ENCODE results near the gene ADAMTS13.
"Not testable (repeated sequence)": the region's sequence is repeated elsewhere in the genome, so short reads cannot be mapped to it uniquely, and the experiment has no call there.

Gene ADAMTS13

DNA sequence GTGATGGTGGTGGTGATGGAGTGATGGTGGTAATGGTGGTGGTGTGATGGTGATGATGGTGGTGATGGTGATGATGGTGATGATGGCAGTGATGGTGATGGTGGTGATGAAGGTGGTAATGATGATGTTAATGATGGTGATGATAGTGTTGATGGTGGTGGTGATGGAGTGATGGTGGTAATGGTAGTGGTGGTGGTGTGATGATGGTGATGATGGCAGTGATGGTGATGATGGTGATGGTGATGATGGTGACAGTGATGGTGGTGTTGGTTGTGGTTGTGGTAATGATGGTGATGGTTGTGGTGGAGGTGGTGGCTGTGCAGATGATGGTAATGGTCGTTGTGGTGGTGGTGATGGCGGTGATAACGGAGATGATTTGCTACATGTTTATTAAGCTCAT lies 38.7 kb upstream of the ADAMTS13 start:
- no peak overlapping the region for H3K9ac ChIP-seq (ENCODE audit: low read depth, low read length)
- no peak overlapping the region for H3K4me3 ChIP-seq (ENCODE audit: low read depth, low read length)
- no peaks in the 10 kb centered on the region for H3K9me3 ChIP-seq (ENCODE audit: control insufficient read depth, insufficient read depth, low read length)
- no peaks in the 10 kb centered on the region for H3K4me1 ChIP-seq (ENCODE audit: control insufficient read depth, insufficient read depth, low read length)
- peaks cover 8% of the 10 kb centered on the region for H3K27me3 ChIP-seq (ENCODE audit: control insufficient read depth, insufficient read depth, low read length)
- H3K36me3 ChIP-seq (ENCODE audit: control insufficient read depth, insufficient read depth, low read length): no peaks in the 10 kb centered on the region

DNA sequence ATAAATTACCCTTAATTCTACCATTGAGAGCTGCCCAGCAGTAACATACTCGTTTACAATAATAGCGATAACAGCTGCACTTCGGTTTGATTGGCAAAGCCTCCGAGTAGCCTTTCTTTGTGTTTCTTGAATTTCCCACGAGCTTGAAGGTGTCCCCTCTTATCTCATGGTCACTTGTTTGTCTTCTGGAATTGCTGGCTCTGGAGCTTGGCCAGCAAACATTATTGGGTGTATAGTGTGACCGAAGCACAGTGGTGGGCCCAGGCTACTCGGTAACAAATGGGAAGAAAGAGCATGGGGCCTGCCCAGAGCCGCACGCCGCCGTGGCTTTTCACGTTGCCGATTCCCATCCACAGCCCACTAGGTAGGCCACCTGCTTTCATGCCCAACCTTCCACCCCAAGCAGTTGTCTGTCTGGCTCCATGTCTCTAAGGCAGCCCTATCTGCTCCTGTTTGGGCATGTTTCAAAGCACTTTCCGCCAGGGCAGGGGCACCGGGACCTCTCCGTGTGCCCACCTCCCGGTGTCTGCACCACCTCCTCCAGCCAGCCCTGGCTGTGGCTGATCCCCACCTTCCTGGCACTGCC lies 37.3 kb upstream of the ADAMTS13 start:
- Histone ChIP-seq H3K4me3 (ENCODE audit: low read depth, low read length) (no peak overlapping the region), H3K36me3 (ENCODE audit: control insufficient read depth, insufficient read depth, low read length) (no peaks in the 10 kb centered on the region), H3K4me1 (ENCODE audit: control insufficient read depth, insufficient read depth, low read length) (no peaks in the 10 kb centered on the region), H3K27me3 (ENCODE audit: control insufficient read depth, insufficient read depth, low read length) (no peaks in the 10 kb centered on the region), H3K9me3 (ENCODE audit: control insufficient read depth, insufficient read depth, low read length) (no peaks in the 10 kb centered on the region), H3K9ac (ENCODE audit: low read depth, low read length) (no peak overlapping the region)

DNA sequence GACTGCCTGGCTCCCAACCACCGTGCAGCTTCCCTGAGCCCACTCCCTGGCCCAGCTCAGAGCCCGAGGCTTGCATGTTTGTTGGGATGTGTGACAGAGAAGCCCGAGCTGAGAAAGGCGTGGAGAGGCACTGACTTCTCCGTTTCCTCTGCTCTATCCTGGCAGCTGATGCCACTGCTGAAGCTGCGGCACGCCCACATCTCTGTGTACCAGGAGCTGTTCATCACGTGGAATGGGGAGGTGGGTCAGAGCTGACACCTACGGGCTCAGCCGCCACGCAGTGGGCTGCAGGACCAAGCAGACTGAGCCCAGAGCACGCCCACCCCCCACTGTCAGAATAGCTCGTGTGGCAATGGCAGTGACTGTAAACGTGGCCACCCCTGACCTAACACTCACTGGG lies 36.7 kb upstream of the ADAMTS13 start:
- Histone ChIP-seq H3K9me3 (ENCODE audit: control insufficient read depth, insufficient read depth, low read length) (no peaks in the 10 kb centered on the region), H3K4me1 (ENCODE audit: control insufficient read depth, insufficient read depth, low read length) (no peaks in the 10 kb centered on the region), H3K27me3 (ENCODE audit: control insufficient read depth, insufficient read depth, low read length) (no peaks in the 10 kb centered on the region), H3K4me3 (ENCODE audit: low read depth, low read length) (no peak overlapping the region), H3K9ac (ENCODE audit: low read depth, low read length) (no peak overlapping the region), H3K36me3 (ENCODE audit: control insufficient read depth, insufficient read depth, low read length) (no peaks in the 10 kb centered on the region)

DNA sequence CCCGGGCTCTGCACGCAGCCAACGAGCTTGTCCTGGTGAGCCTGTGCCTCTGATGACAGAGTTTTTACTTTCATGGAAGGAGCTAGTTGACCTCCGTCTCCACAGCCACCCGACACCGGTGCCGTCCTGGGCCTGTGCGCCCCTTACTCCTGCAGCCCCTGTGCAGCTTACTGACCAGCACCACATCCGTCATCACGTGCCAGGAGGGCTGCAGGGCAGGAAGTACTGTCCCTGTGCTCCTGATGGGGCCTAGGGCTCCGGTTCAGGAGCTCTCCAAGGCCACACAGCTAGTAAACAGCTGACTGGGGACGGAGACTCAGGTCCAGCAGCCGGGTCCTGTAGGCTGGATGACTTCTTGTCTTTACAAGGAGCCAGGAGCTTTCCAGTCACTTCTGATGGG lies 35.8 kb upstream of the ADAMTS13 start:
- Histone ChIP-seq H3K36me3 (ENCODE audit: control insufficient read depth, insufficient read depth, low read length) (no peaks in the 10 kb centered on the region), H3K4me1 (ENCODE audit: control insufficient read depth, insufficient read depth, low read length) (no peaks in the 10 kb centered on the region), H3K9me3 (ENCODE audit: control insufficient read depth, insufficient read depth, low read length) (no peaks in the 10 kb centered on the region), H3K9ac (ENCODE audit: low read depth, low read length) (no peak overlapping the region), H3K27me3 (ENCODE audit: control insufficient read depth, insufficient read depth, low read length) (no peaks in the 10 kb centered on the region), H3K4me3 (ENCODE audit: low read depth, low read length) (no peak overlapping the region)

DNA sequence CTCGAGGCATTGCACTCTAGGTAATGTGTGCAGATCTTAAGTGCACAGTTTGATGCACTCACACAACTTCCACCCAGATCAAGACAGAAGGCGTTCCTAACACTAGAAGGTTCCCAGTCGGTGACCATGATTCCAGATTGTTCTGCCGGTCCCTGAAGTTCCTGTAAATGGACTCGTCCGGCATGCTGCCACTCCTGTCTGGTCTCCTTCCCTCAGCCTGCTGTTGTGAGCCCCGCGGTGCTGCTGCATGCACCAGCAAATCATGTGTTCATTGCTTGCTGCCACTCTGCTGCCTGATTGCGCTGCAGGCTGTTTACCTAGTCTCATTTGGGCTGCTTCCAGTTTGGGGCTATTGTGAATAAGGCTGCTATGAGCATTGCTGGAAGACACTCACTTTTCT lies 34.5 kb upstream of the ADAMTS13 start:
- H3K27me3 ChIP-seq (ENCODE audit: control insufficient read depth, insufficient read depth, low read length): no peaks in the 10 kb centered on the region
- H3K4me1 ChIP-seq (ENCODE audit: control insufficient read depth, insufficient read depth, low read length): no peaks in the 10 kb centered on the region
- H3K9ac ChIP-seq (ENCODE audit: low read depth, low read length): no peak overlapping the region
- no peak overlapping the region for H3K4me3 ChIP-seq (ENCODE audit: low read depth, low read length)
- no peaks in the 10 kb centered on the region for H3K9me3 ChIP-seq (ENCODE audit: control insufficient read depth, insufficient read depth, low read length)
- H3K36me3 ChIP-seq (ENCODE audit: control insufficient read depth, insufficient read depth, low read length): no peaks in the 10 kb centered on the region

DNA sequence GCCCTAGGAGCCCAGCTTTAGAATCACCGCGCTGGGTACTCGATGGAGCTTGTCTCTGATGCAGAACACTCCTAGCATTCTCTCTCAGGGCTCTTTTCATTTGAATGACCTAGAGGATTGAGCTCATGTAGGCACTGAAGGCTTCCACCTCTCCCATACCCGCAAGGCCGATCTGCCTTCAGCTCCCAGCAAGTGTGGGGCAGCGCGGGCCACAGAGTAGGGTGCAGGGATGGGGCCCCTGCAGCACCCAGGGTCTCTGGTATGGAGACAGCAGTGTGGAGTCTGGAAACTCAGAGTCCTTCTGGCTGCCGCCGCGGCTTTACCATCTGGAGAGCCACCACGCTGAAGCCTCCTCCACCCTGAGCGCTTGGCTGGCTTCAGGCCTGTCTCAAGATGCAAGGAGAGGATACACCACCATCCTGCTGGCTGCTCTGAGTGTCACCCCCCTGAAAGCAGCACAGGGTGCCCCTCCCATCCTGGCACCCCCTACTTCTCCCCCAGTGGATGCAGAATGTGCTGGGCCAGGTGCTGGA lies 33.1 kb upstream of the ADAMTS13 start:
- H3K36me3 ChIP-seq (ENCODE audit: control insufficient read depth, insufficient read depth, low read length): no peaks in the 10 kb centered on the region
- no peak overlapping the region for H3K4me3 ChIP-seq (ENCODE audit: low read depth, low read length)
- no peaks in the 10 kb centered on the region for H3K9me3 ChIP-seq (ENCODE audit: control insufficient read depth, insufficient read depth, low read length)
- H3K9ac ChIP-seq (ENCODE audit: low read depth, low read length): no peak overlapping the region
- H3K4me1 ChIP-seq (ENCODE audit: control insufficient read depth, insufficient read depth, low read length): no peaks in the 10 kb centered on the region
- H3K27me3 ChIP-seq (ENCODE audit: control insufficient read depth, insufficient read depth, low read length): no peaks in the 10 kb centered on the region

DNA sequence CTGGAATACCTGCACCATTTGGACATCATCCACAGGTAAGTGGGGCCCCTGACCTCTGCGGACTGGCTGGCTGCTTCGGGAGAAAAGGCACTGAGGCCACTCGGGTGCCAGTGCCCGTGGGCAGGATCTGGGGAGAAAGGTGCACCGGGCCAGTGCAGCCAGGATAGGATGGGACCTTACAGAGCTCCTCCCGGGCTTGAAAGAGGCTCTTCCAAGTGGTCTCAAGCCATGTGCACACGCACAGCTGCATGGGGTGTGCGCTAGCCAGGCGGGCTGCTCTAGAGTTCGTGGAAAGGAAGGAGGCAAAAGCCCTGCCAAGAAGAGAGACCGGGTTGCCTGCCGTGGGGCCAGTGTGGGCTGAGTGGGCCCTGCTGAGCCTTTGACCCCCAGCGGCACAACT lies 32.6 kb upstream of the ADAMTS13 start:
- H3K4me1 ChIP-seq (ENCODE audit: control insufficient read depth, insufficient read depth, low read length): no peaks in the 10 kb centered on the region
- no peaks in the 10 kb centered on the region for H3K36me3 ChIP-seq (ENCODE audit: control insufficient read depth, insufficient read depth, low read length)
- H3K4me3 ChIP-seq (ENCODE audit: low read depth, low read length): no peak overlapping the region
- no peak overlapping the region for H3K9ac ChIP-seq (ENCODE audit: low read depth, low read length)
- no peaks in the 10 kb centered on the region for H3K27me3 ChIP-seq (ENCODE audit: control insufficient read depth, insufficient read depth, low read length)
- H3K9me3 ChIP-seq (ENCODE audit: control insufficient read depth, insufficient read depth, low read length): no peaks in the 10 kb centered on the region

DNA sequence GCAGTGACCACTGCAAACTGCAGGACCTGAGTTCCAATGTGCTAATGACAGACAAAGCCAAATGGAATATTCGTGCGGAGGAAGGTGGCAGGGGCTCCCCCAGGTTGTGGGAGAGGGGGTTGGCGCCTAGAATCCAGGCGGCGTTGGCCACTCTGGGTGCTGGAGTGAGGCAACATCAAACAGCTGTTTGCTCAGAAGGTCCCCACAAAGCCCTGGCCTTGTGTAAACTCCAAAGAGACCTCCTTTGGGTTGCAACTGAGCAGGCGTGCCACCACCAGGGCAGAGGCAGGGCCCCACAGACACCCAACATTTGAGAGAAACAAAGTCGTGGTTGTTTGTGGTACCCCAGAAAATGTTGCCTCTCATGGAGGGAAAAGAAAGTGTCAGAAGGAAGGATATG lies 31.5 kb upstream of the ADAMTS13 start:
- H3K4me1 ChIP-seq (ENCODE audit: control insufficient read depth, insufficient read depth, low read length): no peaks in the 10 kb centered on the region
- H3K36me3 ChIP-seq (ENCODE audit: control insufficient read depth, insufficient read depth, low read length): no peaks in the 10 kb centered on the region
- no peaks in the 10 kb centered on the region for H3K9me3 ChIP-seq (ENCODE audit: control insufficient read depth, insufficient read depth, low read length)
- no peak overlapping the region for H3K9ac ChIP-seq (ENCODE audit: low read depth, low read length)
- no peaks in the 10 kb centered on the region for H3K27me3 ChIP-seq (ENCODE audit: control insufficient read depth, insufficient read depth, low read length)
- H3K4me3 ChIP-seq (ENCODE audit: low read depth, low read length): no peak overlapping the region

DNA sequence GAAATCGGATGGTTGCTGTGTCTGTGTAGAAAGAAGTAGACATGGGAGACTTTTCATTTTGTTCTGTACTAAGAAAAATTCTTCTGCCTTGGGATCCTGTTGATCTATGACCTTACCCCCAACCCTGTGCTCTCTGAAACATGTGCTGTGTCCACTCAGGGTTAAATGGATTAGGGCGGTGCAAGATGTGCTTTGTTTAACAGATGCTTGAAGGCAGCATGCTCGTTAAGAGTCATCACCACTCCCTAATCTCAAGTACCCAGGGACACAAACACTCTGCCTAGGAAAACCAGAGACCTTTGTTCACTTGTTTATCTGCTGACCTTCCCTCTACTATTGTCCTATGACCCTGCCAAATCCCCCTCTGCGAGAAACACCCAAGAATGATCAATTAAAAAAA lies 30.7 kb upstream of the ADAMTS13 start:
- H3K4me3 ChIP-seq (ENCODE audit: low read depth, low read length); H3K27me3 ChIP-seq (ENCODE audit: control insufficient read depth, insufficient read depth, low read length); H3K4me1 ChIP-seq (ENCODE audit: control insufficient read depth, insufficient read depth, low read length); H3K36me3 ChIP-seq (ENCODE audit: control insufficient read depth, insufficient read depth, low read length); H3K9ac ChIP-seq (ENCODE audit: low read depth, low read length); H3K9me3 ChIP-seq (ENCODE audit: control insufficient read depth, insufficient read depth, low read length): not testable (repeated sequence)

DNA sequence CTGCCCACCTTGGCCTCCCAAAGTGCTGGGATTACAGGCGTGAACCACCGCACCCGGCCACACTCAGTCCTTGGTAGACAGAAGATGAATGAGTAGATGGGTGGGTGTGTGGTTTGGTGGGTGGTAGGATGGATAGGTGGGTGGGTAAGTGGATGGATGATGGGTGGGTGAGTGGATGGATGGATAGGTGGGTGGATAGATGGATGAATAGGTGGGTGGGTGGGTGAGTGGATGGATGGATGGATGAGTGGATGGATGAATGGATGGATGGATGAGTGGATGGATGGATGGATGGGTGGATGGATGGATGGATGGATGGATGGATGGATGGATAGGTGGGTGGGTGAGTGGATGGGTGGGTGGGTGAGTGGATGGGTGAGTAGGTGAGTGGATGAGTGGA lies 29.9 kb upstream of the ADAMTS13 start:
- H3K4me3 ChIP-seq (ENCODE audit: low read depth, low read length); H3K4me1 ChIP-seq (ENCODE audit: control insufficient read depth, insufficient read depth, low read length); H3K9me3 ChIP-seq (ENCODE audit: control insufficient read depth, insufficient read depth, low read length); H3K27me3 ChIP-seq (ENCODE audit: control insufficient read depth, insufficient read depth, low read length); H3K9ac ChIP-seq (ENCODE audit: low read depth, low read length); H3K36me3 ChIP-seq (ENCODE audit: control insufficient read depth, insufficient read depth, low read length): not testable (repeated sequence)

DNA sequence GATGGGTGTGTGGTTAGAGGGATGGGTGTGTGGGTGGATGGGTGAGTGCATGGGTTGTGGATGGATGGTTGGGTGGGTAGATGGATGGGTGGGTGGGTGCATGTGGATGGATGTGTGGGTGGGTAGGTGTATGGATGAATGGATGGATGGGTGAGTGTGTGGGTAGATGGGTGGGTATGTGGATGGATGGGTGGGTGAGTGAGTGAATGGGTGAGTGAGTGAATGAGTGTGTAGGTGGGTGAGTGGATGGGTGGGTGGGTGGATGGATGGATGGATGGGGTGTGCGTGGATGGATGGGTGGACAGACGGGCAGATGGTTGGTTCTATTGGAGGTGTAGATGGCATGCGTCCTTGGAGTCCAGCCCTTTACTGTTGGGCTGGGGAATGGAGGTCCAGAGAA lies 28.8 kb upstream of the ADAMTS13 start:
- Histone ChIP-seq H3K9ac (ENCODE audit: low read depth, low read length) (no peak overlapping the region), H3K27me3 (ENCODE audit: control insufficient read depth, insufficient read depth, low read length) (no peaks in the 10 kb centered on the region), H3K9me3 (ENCODE audit: control insufficient read depth, insufficient read depth, low read length) (no peaks in the 10 kb centered on the region), H3K4me1 (ENCODE audit: control insufficient read depth, insufficient read depth, low read length) (no peaks in the 10 kb centered on the region), H3K4me3 (ENCODE audit: low read depth, low read length) (no peak overlapping the region), H3K36me3 (ENCODE audit: control insufficient read depth, insufficient read depth, low read length) (no peaks in the 10 kb centered on the region)

DNA sequence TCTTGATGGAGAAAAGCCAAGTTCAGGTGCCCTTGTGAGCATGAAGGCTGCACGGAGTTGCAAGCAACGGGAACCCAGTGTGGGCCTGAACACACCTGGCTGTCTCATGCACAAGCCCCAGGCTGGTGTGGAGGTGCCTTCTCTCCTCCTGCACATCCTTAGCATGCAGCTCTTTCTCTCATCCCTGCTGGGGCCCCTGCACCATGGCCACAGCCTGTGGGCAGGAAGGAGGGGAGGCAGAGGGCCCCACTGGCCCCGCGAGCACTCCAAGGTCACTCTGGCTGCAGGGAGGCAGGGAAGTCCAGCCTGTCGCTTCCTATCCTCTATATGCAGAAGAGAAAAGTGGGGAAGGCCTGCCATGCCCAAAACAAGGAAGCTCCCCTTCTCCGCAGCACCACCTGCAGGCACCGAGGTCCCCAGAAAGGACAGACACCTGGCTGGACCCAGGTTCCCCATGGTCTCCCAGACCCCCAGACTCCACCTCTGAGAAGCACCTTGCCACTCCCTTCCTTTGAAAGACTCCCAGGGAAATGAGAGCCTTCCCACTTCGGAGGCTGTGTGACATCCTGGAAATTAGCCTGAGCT lies 27.4 kb upstream of the ADAMTS13 start:
- H3K4me3 ChIP-seq (ENCODE audit: low read depth, low read length): no peak overlapping the region
- H3K27me3 ChIP-seq (ENCODE audit: control insufficient read depth, insufficient read depth, low read length): no peaks in the 10 kb centered on the region
- no peaks in the 10 kb centered on the region for H3K36me3 ChIP-seq (ENCODE audit: control insufficient read depth, insufficient read depth, low read length)
- H3K9ac ChIP-seq (ENCODE audit: low read depth, low read length): no peak overlapping the region
- H3K4me1 ChIP-seq (ENCODE audit: control insufficient read depth, insufficient read depth, low read length): no peaks in the 10 kb centered on the region
- no peaks in the 10 kb centered on the region for H3K9me3 ChIP-seq (ENCODE audit: control insufficient read depth, insufficient read depth, low read length)
